BLaER1 (cell line): ENCODE results near the gene RUNDC3A.

ENCODE experiments used
- H3K27ac ChIP-seq: shearing (Covaris generic); formaldehyde crosslinking; 2 replicates; pipeline ENCODE4 v1.8.1; 2022
- H3K27me3 ChIP-seq: shearing (Covaris generic); formaldehyde crosslinking; 2 replicates; pipeline ENCODE4 v1.8.1; 2022
- H3K36me3 ChIP-seq: shearing (Covaris generic); formaldehyde crosslinking; 2 replicates; pipeline ENCODE4 v1.8.1; 2022
- H3K4me1 ChIP-seq: shearing (Covaris generic); formaldehyde crosslinking; 2 replicates; pipeline ENCODE4 v1.8.1; 2022
- H3K4me2 ChIP-seq: shearing (Covaris generic); formaldehyde crosslinking; 2 replicates; pipeline ENCODE4 v1.8.1; 2022
- H3K4me3 ChIP-seq: shearing (Covaris generic); formaldehyde crosslinking; 2 replicates; pipeline ENCODE4 v1.8.1; 2022
- H3K9ac ChIP-seq: shearing (Covaris generic); formaldehyde crosslinking; 2 replicates; pipeline ENCODE4 v1.8.1; 2022
- H3K9me3 ChIP-seq: shearing (Covaris generic); formaldehyde crosslinking; 2 replicates; pipeline ENCODE4 v1.8.1; 2022
- H4K20me1 ChIP-seq: shearing (Covaris generic); formaldehyde crosslinking; 2 replicates; pipeline ENCODE4 v1.8.1; 2022
- Cebpa-rat ChIP-seq: shearing (Covaris generic); IDR thresholded peaks from 2 replicates; pipeline ENCODE4 v1.8.1; 2022

RUNDC3A gene

DNA sequence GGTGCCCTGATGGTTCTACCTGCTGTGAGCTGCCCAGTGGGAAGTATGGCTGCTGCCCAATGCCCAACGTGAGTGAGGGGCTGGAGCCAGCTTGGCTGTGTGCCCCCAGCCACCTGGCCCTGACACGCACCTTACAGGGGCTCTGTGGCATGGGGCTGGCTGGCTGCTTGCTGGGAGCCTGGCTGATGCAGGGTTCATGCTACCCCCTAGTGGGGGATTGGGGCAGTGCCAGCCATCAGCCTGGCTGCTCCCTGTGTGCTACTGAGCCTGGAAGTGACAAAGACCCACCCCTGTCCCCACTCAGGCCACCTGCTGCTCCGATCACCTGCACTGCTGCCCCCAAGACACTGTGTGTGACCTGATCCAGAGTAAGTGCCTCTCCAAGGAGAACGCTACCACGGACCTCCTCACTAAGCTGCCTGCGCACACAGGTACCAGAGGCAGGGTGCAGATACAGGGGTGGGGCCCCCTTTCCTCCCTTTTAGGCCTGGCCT is 42.4 kb downstream of the RUNDC3A start:
- Histone ChIP-seq H4K20me1 (peaks cover 79% of the 10 kb centered on the region), H3K27ac (no peak overlapping the region), H3K9ac (no peak overlapping the region), H3K4me1 (peaks cover 62% of the 10 kb centered on the region), H3K9me3 (no peaks in the 10 kb centered on the region), H3K4me3 (no peak overlapping the region), H3K36me3 (peaks cover 51% of the 10 kb centered on the region), H3K27me3 (peaks cover 31% of the 10 kb centered on the region), H3K4me2 (no peak overlapping the region)
- TF ChIP-seq Cebpa-rat: no peak

DNA sequence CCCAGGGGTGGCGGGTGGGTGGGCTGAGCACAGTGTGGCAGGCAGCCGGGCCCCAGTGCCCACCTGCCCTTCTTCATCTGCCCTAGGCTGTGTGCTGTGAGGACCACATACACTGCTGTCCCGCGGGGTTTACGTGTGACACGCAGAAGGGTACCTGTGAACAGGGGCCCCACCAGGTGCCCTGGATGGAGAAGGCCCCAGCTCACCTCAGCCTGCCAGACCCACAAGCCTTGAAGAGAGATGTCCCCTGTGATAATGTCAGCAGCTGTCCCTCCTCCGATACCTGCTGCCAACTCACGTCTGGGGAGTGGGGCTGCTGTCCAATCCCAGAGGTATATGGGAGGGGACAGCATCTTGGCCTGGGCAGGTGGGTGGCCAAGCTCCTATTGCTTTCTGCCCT is 43.1 kb downstream of the RUNDC3A start:
- H3K9ac ChIP-seq: no peak overlapping the region
- peaks cover 57% of the 10 kb centered on the region for H3K36me3 ChIP-seq
- H4K20me1 ChIP-seq: peaks cover 79% of the 10 kb centered on the region
- TF ChIP-seq Cebpa-rat: no peak
- peaks cover 57% of the 10 kb centered on the region for H3K4me1 ChIP-seq
- H3K4me2 ChIP-seq: no peak overlapping the region
- H3K27ac ChIP-seq: no peak overlapping the region
- H3K4me3 ChIP-seq: no peak overlapping the region
- no peaks in the 10 kb centered on the region for H3K9me3 ChIP-seq
- H3K27me3 ChIP-seq: peaks cover 31% of the 10 kb centered on the region

GRCh38 chr17:44351961-44352827 is 43.8 kb downstream of the RUNDC3A start:
- Histone ChIP-seq H3K4me2 (no peak overlapping the region), H3K36me3 (peaks cover 58% of the 10 kb centered on the region), H3K4me1 (peaks cover 49% of the 10 kb centered on the region), H3K9ac (no peak overlapping the region), H3K27ac (no peak overlapping the region), H3K4me3 (no peak overlapping the region), H3K9me3 (no peaks in the 10 kb centered on the region), H4K20me1 (peaks cover 77% of the 10 kb centered on the region), H3K27me3 (peaks cover 31% of the 10 kb centered on the region)
- TF ChIP-seq Cebpa-rat: no peak

DNA sequence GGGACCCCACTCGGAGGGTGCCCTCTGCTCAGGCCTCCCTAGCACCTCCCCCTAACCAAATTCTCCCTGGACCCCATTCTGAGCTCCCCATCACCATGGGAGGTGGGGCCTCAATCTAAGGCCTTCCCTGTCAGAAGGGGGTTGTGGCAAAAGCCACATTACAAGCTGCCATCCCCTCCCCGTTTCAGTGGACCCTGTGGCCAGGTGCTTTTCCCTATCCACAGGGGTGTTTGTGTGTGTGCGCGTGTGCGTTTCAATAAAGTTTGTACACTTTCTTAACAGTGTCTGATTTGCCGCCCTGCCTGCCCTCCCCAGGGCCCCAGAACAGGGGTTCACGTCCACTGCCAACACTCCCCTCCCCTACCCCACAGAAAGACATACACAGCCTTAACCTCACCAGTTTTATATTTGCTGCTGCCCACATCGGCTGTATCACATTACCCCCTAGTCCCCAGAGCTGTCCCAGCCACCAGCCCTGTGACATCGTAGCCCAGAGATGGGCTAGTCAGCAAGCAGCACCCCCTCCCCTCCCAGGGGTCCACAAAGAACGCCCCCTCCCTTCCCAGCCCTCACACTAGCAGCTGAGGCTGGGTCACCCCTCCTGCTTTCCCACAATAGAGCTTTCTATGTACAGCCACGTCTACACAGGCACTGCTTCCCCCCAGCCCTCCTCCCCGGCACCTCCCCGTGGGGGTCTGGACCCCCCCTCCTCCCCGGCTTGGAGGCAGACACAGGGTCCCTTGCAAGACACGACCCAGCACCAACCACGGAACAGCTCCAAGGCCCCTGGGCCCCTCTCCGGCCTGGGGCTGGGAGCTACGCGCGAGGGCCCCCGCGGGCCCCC is 44.6 kb downstream of the RUNDC3A start:
- H3K27ac ChIP-seq: no peak overlapping the region
- no peaks in the 10 kb centered on the region for H3K9me3 ChIP-seq
- peaks cover 42% of the 10 kb centered on the region for H3K4me1 ChIP-seq
- H3K27me3 ChIP-seq: peaks cover 31% of the 10 kb centered on the region
- TF ChIP-seq Cebpa-rat: no peak
- H3K4me2 ChIP-seq: peak overlapping the region; percentile 87
- H3K4me3 ChIP-seq: peak overlapping the region; percentile 62
- peaks cover 61% of the 10 kb centered on the region for H3K36me3 ChIP-seq
- H4K20me1 ChIP-seq: peaks cover 82% of the 10 kb centered on the region
- peak overlapping the region; percentile 69; the same call in 1 of the 2 replicates for H3K9ac ChIP-seq

DNA sequence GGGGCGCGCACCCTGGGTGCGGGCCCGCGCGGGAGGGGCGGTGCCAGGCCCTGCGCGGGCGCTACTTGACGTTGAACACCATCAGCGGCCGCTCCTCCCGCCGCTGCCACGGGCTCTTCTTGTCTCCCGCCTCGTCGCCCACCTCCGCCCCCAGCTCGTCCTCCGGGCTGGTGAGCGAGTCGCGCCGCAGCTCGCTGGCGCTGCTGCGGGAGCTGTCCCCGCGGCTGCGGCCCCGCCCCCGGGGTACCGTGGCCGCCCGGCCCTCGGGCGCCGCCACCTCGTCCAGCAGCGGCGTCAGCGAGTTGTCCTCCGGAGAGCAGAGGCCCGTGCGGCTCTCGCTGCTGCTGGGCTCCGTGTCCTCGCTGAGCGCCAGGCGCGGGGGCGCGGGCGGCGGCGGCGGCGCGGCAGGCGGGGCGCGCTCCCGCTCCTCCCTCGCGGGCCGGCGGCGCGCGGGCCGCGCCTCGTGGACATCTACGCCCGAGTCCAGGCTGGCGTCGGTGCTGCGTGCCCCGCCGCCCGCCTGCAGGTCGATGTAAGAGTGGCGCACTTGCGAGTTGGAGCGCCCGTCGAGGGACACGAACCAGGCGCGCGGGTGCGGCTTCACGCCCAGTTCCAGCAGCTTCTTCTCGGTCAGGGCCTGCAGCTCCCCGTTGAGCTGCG is 45.4 kb downstream of the RUNDC3A start:
- H3K4me2 ChIP-seq: peak overlapping the region; percentile 87
- H3K9me3 ChIP-seq: no peaks in the 10 kb centered on the region
- H3K27me3 ChIP-seq: peaks cover 31% of the 10 kb centered on the region
- H4K20me1 ChIP-seq: peaks cover 84% of the 10 kb centered on the region
- peaks cover 66% of the 10 kb centered on the region for H3K36me3 ChIP-seq
- H3K9ac ChIP-seq: peak overlapping the region; percentile 69
- H3K27ac ChIP-seq: no peak overlapping the region
- H3K4me3 ChIP-seq: peak overlapping the region; percentile 62
- TF ChIP-seq Cebpa-rat: no peak
- H3K4me1 ChIP-seq: peaks cover 42% of the 10 kb centered on the region

DNA sequence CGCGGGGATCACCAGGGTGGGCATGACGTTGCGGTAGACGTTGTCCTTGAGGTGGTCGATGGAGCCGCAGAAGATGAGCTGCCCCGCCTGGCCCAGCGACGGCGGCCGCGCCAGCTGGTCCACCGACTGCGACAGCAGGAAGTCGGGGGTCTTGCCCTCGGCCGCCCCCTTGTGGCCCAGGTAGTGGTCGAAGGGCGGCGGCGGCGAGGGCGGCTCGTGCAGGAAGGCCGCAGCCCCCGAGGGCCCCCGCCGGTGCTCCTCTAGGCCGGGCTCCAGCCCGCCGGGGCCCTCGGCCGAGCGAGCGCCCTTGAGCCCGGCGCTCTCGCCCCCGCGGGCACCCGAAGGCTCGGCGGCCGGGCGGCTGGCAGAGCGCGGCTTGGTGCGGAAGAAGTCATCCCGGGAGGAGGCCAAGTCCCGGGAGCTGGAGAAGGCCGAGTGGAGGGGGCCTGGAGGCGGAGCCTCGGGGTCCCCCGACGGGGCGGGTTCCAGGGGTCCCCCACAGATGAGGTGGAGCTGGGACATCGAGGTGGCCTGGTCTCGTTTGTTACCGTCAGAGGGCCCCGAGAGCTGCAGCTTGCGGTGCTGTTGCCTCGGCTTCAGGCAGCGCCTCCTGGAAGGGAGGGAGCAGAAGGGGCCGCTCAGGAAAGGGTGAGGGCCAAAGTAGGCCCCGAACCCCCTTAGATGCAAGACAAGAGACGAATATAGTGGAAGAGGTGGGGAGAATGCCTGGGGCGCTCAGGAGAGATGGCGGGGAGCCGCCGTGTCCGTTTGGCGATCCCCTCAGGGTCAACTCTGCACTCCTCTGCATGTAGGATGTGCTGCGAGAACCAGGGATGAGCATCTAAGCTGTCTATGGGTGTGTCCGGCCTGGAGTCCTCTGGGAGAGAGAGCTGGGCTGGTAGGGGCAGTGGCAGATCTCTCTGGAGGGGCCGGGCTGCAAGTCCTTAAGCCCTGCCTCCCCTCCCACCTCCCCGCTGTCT is 46.5 kb downstream of the RUNDC3A start:
- H3K27me3 ChIP-seq: peaks cover 31% of the 10 kb centered on the region
- H3K9me3 ChIP-seq: no peaks in the 10 kb centered on the region
- H3K4me1 ChIP-seq: peaks cover 41% of the 10 kb centered on the region
- H3K36me3 ChIP-seq: peaks cover 63% of the 10 kb centered on the region
- H3K27ac ChIP-seq: no peak overlapping the region
- 0 out of 2 replicates have a peak overlapping the region, but pooled peaks have one; percentile 12 for H3K9ac ChIP-seq
- H4K20me1 ChIP-seq: peaks cover 81% of the 10 kb centered on the region
- peak overlapping the region; percentile 62 for H3K4me3 ChIP-seq
- no peak for TF ChIP-seq Cebpa-rat
- H3K4me2 ChIP-seq: peak overlapping the region; percentile 87

DNA sequence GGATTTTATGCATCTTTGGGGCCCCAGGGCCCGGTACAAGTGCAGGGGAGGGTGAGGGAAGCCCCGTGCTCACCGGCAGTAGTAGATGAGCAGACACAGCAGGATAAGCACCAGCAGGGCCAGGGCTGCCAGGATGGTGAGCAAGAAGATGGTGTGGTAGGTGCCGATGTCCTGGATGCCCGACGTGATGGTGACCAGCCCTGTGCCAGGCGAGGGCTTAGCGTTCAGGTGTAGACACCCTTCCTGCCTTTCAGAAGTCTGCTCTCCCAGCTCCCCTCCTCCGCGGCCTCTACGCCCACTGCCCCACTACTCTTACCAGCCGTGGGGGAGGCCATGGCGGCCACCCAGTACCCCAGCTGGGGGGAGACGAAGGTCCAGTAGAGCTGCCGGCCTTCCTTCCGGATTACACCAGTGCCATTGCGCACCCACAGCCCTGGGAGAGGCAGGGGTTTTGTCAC is 47.3 kb downstream of the RUNDC3A start:
- TF ChIP-seq Cebpa-rat: no peak
- Histone ChIP-seq H3K4me2 (peak overlapping the region; percentile 87), H3K4me1 (peaks cover 49% of the 10 kb centered on the region), H3K27me3 (peaks cover 31% of the 10 kb centered on the region), H3K9ac (0 out of 2 replicates have a peak overlapping the region, but pooled peaks have one; percentile 12), H3K9me3 (no peaks in the 10 kb centered on the region), H3K36me3 (peaks cover 55% of the 10 kb centered on the region), H4K20me1 (peaks cover 85% of the 10 kb centered on the region), H3K27ac (no peak overlapping the region), H3K4me3 (no peak overlapping the region)

DNA sequence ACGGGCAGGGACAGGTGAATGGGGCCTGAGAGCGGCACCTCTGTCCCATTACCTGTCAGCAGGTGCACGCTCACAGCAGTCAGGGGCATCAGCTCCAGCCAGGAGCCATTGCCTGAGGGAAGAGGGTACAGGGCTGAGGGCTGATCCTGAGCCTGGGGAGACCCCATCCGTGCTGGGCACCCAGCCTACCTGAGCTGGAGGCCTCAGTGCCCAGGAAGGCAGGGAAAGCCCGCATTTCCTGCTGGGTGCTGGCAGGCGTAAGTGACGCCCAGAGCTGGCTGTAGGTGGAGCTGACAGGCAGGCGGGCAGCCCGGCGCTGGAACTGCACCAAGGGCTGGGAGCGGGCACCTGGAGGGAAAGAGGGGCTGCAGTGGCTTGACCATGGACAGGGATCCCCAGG is 47.8 kb downstream of the RUNDC3A start:
- no peak overlapping the region for H3K9ac ChIP-seq
- H3K27ac ChIP-seq: no peak overlapping the region
- H4K20me1 ChIP-seq: peaks cover 85% of the 10 kb centered on the region
- H3K9me3 ChIP-seq: no peaks in the 10 kb centered on the region
- no peak overlapping the region for H3K4me2 ChIP-seq
- no peak for TF ChIP-seq Cebpa-rat
- peaks cover 55% of the 10 kb centered on the region for H3K4me1 ChIP-seq
- H3K27me3 ChIP-seq: peaks cover 31% of the 10 kb centered on the region
- H3K36me3 ChIP-seq: peaks cover 50% of the 10 kb centered on the region
- no peak overlapping the region for H3K4me3 ChIP-seq
